Measurements from ENCODE around the gene ANKIB1. TPM values are rescaled to one million over a fixed set of nuclear protein-coding genes. Genes with fewer than 3 reads are reported as not detected.

The ANKIB1 gene
- total and polyA plus RNA-seq, 9 of the 15 experiments (the other 6 are each of a cell fraction or from before 2014, with no cell fraction given): 5.9 to 25.2 (median 16.1) TPM

DNA sequence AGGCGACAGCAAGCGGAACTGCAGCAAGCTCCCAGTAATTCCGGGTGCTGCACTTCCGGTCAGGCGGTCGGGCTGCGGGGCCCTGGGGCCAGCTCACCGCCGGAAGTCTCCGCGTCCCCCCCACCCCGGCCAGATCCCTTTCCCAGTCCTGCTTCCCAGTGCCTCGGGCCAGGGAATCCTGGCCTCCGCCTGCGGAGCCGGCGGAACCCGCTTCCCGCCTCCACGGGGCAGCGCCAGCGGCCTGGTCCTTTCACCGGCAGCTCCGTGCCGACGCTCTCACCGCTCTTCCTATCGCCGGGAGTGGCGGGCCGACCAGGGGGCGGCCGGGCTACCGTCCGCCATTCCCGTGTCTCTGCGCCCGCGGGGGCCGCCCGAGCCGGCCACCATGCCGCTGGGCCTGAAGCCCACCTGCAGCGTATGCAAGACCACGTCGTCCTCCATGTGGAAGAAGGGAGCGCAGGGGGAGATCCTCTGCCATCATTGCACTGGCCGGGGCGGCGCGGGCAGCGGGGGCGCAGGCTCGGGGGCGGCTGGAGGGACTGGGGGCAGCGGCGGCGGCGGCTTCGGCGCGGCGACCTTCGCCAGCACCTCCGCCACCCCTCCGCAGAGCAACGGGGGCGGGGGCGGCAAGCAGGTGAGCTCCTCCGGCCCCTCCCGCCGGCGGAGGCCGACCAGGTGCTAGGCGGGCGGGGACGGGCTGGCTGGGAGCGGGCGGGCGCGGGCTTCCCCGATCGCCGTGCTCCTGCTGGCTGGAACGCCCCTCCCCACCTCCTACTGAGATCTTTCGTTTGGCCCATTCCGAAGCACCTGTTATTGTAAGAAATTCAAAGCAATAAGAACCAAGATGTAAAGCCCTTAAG, 201.8 kb downstream of the ANKIB1 start, which contains the start of gene GATAD1 (continued):
- no peak for TF ChIP-seq ZKSCAN8 (CRISPR knock-in tag; IDR thresholded peaks at IDR 0.05)
- peak; percentile 95 for TF ChIP-seq POLR2G (IDR thresholded peaks at IDR 0.05; ENCODE audit: low read depth, low read length)
- TF ChIP-seq, protein P1, sequence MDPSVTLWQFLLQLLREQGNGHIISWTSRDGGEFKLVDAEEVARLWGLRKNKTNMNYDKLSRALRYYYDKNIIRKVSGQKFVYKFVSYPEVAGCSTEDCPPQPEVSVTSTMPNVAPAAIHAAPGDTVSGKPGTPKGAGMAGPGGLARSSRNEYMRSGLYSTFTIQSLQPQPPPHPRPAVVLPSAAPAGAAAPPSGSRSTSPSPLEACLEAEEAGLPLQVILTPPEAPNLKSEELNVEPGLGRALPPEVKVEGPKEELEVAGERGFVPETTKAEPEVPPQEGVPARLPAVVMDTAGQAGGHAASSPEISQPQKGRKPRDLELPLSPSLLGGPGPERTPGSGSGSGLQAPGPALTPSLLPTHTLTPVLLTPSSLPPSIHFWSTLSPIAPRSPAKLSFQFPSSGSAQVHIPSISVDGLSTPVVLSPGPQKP (CRISPR knock-in tag; IDR thresholded peaks at IDR 0.05): no peak
- TF ChIP-seq ETV5 (CRISPR knock-in tag; IDR thresholded peaks at IDR 0.05; ENCODE audit: low read depth): peak; percentile 92
- TF ChIP-seq FOXK2 (conservative IDR thresholded peaks at IDR 0.05 in 1 of 2, IDR thresholded peaks at IDR 0.05 in 1 of 2; ENCODE audit: low read depth in 2 of 2): no peak; a peak in 1 of 4 replicates
- peak; percentile 76 for TF ChIP-seq U2AF1 (optimal IDR thresholded peaks at IDR 0.05; ENCODE audit: low read depth, low read length)
- TF ChIP-seq HCFC1 (IDR thresholded peaks at IDR 0.05; ENCODE audit: low read depth, low read length): peak; percentile 71
- peak; percentile 21; the same call in 1 of the 2 replicates for TF ChIP-seq DIDO1 (tag; IDR thresholded peaks at IDR 0.05; ENCODE audit: low read depth)
- TF ChIP-seq PTRF (tag; IDR thresholded peaks at IDR 0.05): no peak
- TF ChIP-seq ZNF232 (CRISPR knock-in tag; IDR thresholded peaks at IDR 0.05): peak; percentile 53; the same call in 1 of the 2 replicates
- peak; percentile 56; the same call in 1 of the 2 replicates for TF ChIP-seq HLTF (IDR thresholded peaks at IDR 0.05)
- peak; percentile 42 for TF ChIP-seq CREM (IDR thresholded peaks at IDR 0.05; ENCODE audit: low read depth)
- TF ChIP-seq GTF2A2 (tag; IDR thresholded peaks at IDR 0.05): peak; percentile 22; the same call in 1 of the 2 replicates
- TF ChIP-seq RBBP5 (IDR thresholded peaks at IDR 0.05; ENCODE audit: borderline replicate concordance, insufficient read depth, low read length, poor library complexity, severe bottlenecking): peak; percentile 92
- TF ChIP-seq CHCHD3 (CRISPR knock-in tag; IDR thresholded peaks at IDR 0.05): 0 out of 2 replicates have a peak, but pooled peaks have one; percentile 35
- TF ChIP-seq ZBTB17 (CRISPR knock-in tag; IDR thresholded peaks at IDR 0.05): peak; percentile 75
- TF ChIP-seq, protein P2, sequence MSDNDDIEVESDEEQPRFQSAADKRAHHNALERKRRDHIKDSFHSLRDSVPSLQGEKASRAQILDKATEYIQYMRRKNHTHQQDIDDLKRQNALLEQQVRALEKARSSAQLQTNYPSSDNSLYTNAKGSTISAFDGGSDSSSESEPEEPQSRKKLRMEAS (CRISPR knock-in tag; IDR thresholded peaks at IDR 0.05): peak; percentile 70
- peak; percentile 57; the same call in 1 of the 2 replicates for TF ChIP-seq HMG20B (CRISPR knock-in tag; IDR thresholded peaks at IDR 0.05)
- TF ChIP-seq TEAD4 (IDR thresholded peaks at IDR 0.05; ENCODE audit: low read length): peak; percentile 31; the same call in 1 of the 2 replicates
- TF ChIP-seq TEAD4 (CRISPR knock-in tag; IDR thresholded peaks at IDR 0.05; ENCODE audit: borderline replicate concordance): 0 out of 2 replicates have a peak, but pooled peaks have one; percentile 32
- TF ChIP-seq RAD21 (CRISPR knock-in tag; conservative IDR thresholded peaks at IDR 0.05 in 1 of 2, IDR thresholded peaks at IDR 0.05 in 1 of 2): no peak
- TF ChIP-seq FIP1L1 (IDR thresholded peaks at IDR 0.05; ENCODE audit: low read depth, low read length, poor library complexity, severe bottlenecking): peak; percentile 85
- TF ChIP-seq THRAP3 (IDR thresholded peaks at IDR 0.05; ENCODE audit: borderline replicate concordance): no peak
- TF ChIP-seq OTX1 (CRISPR knock-in tag; IDR thresholded peaks at IDR 0.05): peak; percentile 60
- TF ChIP-seq HDAC3 (IDR thresholded peaks at IDR 0.05; ENCODE audit: borderline replicate concordance, partially characterized antibody): no peak

All from K562 (cell line).